Vagina (tissue), 2 donors: Measurements from ENCODE around the gene DDX20.

ENCODE experiments used
- CTCF ChIP-seq, 3 experiments: fragments of 450-650 bp in 2 of 3; fragments of 200-600 bp in 1 of 3; sonication (generic) in 1 of 3; IDR thresholded peaks; one replicate each; pipeline ENCODE4 v1.5.1; 2017 to 2019; ENCODE audit warnings: antibody characterized with exemption in 3 of 3, mild to moderate bottlenecking in 2 of 3, moderate library complexity in 2 of 3
- POLR2A ChIP-seq, 2 donors: fragments of 450-650 bp; IDR thresholded peaks; one replicate each; pipeline ENCODE4 v1.6.1; 2017; ENCODE audit warnings: antibody characterized with exemption in 2 of 2, mild to moderate bottlenecking in 2 of 2, moderate library complexity in 2 of 2
- POLR2AphosphoS5 ChIP-seq, 2 donors: sonication (generic); formaldehyde crosslinking; IDR thresholded peaks; one replicate each; pipeline ENCODE4 v1.9.0; 2017; ENCODE audit warnings: antibody characterized with exemption in 2 of 2, mild to moderate bottlenecking in 2 of 2, low read depth in 1 of 2; ENCODE audit not compliant: insufficient read depth in 1 of 2

- no peak for TF ChIP-seq POLR2A (IDR thresholded peaks at IDR 0.05)
- TF ChIP-seq CTCF (IDR thresholded peaks at IDR 0.05) = no peak
- no peak for TF ChIP-seq POLR2AphosphoS5 (IDR thresholded peaks at IDR 0.05; ENCODE audit: insufficient read depth in 1 of 2, low read depth in 1 of 2)
Measured at GRCh38 chr1:111779546-111779945, 23.8 kb downstream of the DDX20 start.
